ENCODE measurements around the gene KPNA4.
A peak's percentile ranks its signal among the peaks of the same experiment; 100 is the strongest.
"Not testable (repeated sequence)": the region's sequence is repeated elsewhere in the genome, so short reads cannot be mapped to it uniquely, and the experiment has no call there.

The KPNA4 gene

GRCh38 chr3:160569894-160570652, 4.7 kb upstream of the KPNA4 start:
- DNase-seq, result no peak

GRCh38 chr3:160568989-160569388, 3.6 kb upstream of the KPNA4 start:
- no peak for DNase-seq

DNA sequence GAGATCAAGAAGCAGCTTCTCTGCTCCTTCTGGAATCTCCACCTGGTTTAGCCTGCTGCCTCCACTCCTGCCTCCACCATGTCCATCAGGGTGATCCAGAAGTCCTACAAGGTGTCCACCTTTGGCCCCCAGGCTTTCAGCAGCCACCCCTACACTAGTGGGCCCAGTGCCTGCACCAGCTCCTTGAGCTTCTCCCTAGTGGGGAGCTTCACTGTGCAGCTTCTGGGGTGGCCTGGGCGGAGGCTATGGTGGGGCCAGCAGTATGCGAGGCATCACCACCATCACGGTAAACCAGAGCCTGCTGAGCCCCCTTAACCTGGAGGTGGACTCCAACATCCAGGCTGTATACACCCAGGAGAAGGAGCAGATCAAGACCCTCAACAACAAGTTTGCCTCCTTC, 2.4 kb upstream of the KPNA4 start:
- DNase-seq, result no peak

DNA sequence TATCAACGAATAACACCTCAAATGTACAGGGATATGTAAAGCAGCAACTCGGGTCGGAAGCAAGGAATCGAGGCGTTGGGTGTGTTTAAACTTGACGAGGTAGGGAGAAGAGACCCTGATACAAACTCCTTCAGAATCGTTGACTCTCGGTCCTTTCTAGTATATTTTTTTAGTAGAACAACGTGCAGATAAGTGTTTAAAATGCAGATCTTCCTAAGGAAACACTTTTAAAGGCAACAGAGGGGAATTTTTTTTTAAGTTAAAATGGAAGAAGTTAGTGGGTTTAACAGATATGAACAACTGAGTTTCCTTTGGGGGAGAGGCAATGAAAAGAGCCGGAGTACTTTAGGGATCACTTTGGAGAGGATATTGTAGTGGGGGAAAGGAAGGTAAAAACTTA, 1.1 kb upstream of the KPNA4 start:
- no peak for DNase-seq

DNA sequence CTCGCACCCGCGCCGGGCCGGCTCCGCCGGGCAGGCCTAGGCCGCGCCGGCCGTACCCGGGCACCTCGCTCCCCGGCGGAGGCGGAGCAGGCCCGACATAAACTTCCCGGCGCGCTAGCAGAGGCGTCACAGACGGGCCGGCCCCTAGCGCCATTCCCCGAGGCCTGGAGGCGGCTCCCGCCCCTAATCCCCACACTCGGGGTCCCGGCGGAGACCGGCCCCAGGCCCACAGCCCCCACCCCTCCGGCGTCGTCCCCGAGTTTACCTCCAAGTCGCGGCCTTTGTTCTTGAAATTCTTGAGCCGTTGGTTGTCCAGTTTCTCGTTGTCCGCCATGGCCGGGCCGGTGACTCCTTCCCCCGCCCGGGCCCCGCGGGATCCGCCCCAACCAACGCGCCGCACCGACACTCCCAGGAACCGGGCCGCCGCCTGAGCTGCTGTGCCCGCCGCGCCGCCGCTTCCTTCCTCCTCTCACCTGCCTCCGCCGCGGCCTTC, 376 bp downstream of the KPNA4 start:
- DNase-seq, result peak; percentile 63

- peak; percentile 37 for DNase-seq
These were observed 986 bp downstream of the KPNA4 start for GRCh38 chr3:160564258-160564911.

DNA sequence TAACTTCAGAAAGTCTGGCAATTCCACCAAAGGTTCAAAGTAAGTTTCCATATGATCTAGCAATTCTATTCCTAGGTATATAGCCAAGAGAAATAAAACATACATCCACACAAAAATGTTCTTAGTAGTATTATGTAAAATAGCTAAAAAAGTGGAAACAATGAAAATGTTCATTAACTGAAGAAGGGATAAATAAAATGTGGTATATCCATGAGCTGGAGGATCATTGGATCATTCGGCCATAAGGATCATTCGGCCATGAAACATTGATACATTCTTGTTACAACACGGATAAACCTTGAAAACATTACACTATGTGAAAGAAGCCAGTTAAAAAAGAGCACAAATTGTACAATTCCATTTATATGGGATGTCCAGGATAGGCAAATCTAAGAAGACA, 2.4 kb downstream of the KPNA4 start:
- no peak for DNase-seq

- no peak for DNase-seq
These were observed 7.8 kb downstream of the KPNA4 start for GRCh38 chr3:160557571-160557970.

DNA sequence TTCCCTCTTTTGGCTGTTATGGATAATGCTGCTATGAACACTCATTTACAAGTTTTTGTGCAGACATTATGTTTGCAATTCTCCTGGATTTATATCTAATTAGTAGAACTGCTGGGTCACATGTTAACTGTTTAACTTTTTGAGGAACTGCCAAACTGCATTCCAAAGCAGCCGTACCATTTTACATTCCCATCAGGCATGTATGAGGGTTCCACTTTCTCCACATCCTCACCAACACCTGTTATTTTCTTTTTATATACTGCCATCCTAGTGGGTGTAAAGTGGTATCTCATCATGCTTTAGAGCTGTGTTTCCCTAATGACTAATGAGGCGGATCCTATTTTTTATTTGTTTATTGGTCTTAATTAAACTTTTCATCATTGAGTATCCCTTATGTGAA, 9.2 kb downstream of the KPNA4 start:
- DNase-seq, result no peak

DNA sequence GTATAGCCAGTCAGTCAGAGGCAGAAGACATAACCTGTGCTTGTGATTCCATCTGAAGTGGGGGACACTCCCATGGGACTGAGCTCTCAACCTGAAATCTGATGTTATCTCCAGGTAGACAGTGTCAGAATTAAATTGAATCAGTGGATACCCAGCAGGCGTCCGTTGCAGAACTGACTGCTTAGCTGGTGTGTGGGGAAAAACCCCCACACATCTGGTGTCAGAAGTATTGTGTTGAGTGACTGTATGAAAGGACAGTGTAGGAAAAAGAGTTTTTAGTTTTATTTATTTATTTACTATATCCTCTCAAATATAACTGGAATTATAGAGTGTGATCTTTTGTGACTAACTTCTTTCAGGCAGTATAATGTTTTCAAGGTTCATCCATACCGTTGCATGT, 10.4 kb downstream of the KPNA4 start:
- DNase-seq, result no peak

DNA sequence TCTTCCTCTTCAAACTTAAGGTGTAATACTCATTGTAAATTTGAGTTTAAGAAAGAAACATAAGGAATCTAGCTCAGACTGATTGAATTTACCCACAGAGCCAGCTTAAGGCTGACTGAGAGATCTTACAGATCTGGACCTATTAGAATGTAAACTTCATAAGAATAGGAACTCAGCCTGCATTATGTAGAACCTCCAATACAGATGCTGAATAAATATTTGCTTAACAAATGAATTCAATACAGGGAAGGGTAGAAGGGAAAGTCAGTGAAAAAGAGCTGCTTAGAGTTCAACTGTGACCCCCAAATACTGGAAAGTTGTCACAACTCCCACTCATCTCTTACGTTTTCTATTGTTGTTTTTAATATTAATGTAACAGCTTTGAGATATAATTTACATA, 11.5 kb downstream of the KPNA4 start:
- DNase-seq, result no peak

DNA sequence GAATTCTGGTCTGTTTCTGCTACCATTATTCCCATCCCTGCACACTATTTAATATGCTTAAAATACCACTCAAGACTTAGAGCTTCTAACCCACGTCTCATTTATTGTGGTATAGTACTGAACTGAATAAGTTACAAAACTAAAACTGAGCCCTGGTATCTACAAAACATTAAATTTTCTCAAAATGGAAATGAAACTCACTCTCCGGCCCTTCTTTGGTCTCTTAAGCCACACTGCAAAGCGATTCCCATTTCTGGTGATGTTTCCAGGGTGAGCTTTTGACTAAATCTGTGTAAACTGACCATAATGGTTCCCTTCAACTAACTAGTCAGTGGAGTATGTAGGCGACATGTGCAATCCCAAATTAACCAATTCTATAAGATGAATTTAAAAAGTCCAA, 18.6 kb downstream of the KPNA4 start:
- DNase-seq, result no peak

GRCh38 chr3:160545504-160545871, 19.9 kb downstream of the KPNA4 start:
- DNase-seq, result no peak

GRCh38 chr3:160544844-160545503, 20.4 kb downstream of the KPNA4 start:
- DNase-seq, result no peak

GRCh38 chr3:160540551-160540950, 24.8 kb downstream of the KPNA4 start:
- DNase-seq, result no peak

GRCh38 chr3:160538895-160539294, 26.5 kb downstream of the KPNA4 start:
- no peak for DNase-seq

GRCh38 chr3:160537729-160538128, 27.6 kb downstream of the KPNA4 start:
- DNase-seq, result no peak

DNA sequence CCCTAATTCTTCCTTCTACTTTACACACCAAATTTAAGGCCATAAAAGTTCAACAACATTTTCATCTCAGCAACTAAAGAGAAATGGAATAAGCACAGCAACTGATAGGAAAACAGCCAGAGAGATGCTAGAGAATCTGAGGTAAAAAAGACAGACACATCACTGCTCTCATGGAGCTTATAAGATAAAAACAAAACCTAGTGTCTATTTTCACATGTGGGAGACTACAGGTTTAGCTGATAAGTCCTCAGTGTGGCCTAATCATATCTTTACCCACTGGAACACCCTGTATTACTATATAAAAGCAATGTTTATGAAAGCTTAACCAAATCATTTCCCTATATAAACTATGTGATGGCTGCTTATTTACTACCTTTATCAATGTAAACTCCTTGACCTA, 33.0 kb downstream of the KPNA4 start:
- DNase-seq, result no peak

DNA sequence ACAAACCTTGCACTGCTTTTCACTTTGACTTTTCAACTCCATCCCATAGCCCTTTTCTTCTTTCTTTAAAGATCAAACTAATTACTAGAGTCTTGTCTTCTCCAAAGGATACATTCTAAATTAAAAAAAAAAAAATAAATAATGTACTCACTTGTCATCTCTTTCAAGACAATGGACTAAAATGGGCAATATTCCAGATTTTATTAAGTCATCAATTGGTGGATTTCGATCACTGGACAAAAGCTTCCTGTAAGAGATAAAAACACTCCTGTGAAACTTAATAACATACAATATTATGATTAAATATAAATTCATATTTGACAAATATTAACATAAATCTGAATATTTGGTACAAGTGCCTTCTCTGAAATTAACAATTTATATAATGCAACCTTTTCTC, 34.1 kb downstream of the KPNA4 start:
- DNase-seq, result no peak

DNA sequence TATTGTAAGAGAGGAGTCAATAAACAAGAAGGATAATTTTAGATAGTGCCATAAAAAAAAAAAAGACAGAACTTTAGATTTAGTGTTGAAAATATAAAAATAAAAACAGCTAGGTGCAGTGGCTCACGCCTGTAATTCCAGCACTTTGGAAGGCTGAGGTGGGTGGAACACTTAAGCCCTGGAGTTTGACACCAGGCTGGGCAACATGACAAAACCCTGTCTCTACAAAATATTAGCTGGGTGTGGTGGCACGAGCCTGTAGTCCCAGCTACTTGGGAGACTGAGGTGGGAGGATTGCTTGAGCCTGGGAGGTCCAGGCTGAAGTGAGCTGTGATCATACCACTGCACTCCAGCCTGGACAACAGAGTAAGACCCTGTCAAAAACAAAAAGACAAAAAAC, 49.0 kb downstream of the KPNA4 start:
- not testable (repeated sequence) for DNase-seq

DNA sequence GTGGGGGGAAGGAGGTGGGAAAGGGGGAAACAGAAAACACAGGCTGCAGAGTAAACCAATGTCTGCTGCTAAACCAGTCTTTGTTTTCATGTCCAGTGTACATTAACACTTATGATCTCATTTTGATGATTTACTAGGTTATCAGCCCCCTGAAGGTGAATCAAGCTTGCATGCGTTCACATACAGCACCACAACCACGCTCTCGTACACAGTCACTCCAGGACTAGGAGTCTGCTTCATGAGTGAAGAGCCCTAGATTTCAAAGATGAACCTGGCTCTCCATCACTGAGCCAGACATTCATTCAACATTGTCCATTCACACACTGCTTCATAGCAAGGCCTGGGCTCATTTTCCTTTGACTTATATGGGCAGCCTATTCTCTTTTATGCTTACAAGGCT, 64.0 kb downstream of the KPNA4 start:
- DNase-seq, result no peak

DNA sequence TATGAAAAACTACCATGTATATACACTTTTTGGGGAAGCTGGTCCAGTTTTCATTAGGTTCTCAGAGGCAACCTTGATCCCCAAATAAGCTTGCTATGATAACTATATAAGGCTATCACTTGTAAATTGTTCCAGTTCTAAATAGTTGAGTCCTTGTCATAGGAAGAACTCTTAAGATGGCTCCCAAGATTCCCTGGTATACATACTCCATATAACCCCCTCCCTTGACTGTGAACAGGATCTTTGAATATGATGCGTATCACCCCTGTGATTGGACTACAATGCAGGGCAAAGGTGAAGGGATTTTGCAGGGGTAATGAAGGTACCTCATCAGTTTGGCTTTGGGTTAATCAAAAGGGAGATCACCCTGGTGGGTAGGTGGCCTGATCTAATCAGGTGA, 67.2 kb downstream of the KPNA4 start:
- no peak for DNase-seq

- no peak for DNase-seq
These were observed 75.2 kb downstream of the KPNA4 start for GRCh38 chr3:160490166-160490565.

DNA sequence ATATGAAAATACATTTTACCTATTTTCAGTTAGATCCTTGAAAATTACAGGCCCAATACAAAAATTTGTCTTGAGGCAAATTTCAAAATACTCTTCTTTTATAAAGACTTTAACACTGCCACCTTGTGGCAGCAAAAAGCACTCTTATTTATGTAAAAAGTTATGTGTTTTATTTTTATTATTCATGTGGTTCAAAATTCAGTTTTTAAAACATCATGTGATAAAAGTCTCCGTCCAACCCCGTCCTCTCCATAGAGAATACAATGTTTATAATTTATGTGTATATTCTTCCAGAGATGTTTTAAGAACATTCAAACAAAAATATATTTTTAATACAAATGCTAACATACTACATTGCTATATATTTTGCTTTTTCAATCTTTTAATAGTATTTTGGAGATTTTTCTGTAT, 78.9 kb downstream of the KPNA4 start:
- DNase-seq, result peak; percentile 30
